Activated naive CD8-positive, alpha-beta T cell treated with anti-CD3 and anti-CD28 coated beads, Interleukin-2, amount 10 ng/mL, durations not matched to agents 7 days and 5 days (primary cell): ENCODE results near the gene THAP10. TPM values are rescaled to one million over a fixed set of nuclear protein-coding genes. Genes with fewer than 3 reads are reported as not detected.
"Not testable (repeated sequence)": the region's sequence is repeated elsewhere in the genome, so short reads cannot be mapped to it uniquely, and the experiment has no call there.

ENCODE experiments used
- ATAC-seq: fragments of 150-1000 bp; cut with Tn5 transposase; one replicate; pipeline ENCODE4 v1.10.0; 2021; ENCODE audit warnings: low read depth, moderate library complexity
- POLR2A ChIA-PET: fragments of 350-600 bp; sonication (Branson Sonifier 250); formaldehyde crosslinking; loops from one replicate; lab custom pipeline; 2021; ENCODE audit warnings: antibody characterized with exemption; lab: Charles Lee
- DNase-seq: peaks from one replicate; pipeline ENCODE4 v3.0.0; 2021
- H3K27ac Mint-ChIP-seq: one replicate; pipeline ENCODE4 v1.8.0; 2022; ENCODE audit warnings: mild to moderate bottlenecking, mixed read lengths
- H3K27me3 Mint-ChIP-seq: one replicate; pipeline ENCODE4 v1.8.0; 2022; ENCODE audit warnings: mild to moderate bottlenecking, moderate library complexity, mixed read lengths
- H3K36me3 Mint-ChIP-seq: one replicate; pipeline ENCODE4 v1.8.0; 2021; ENCODE audit warnings: mild to moderate bottlenecking, mixed read lengths
- H3K4me1 Mint-ChIP-seq: one replicate; pipeline ENCODE4 v1.8.0; 2021; ENCODE audit warnings: mixed read lengths
- H3K4me3 Mint-ChIP-seq: one replicate; pipeline ENCODE4 v1.8.0; 2022; ENCODE audit warnings: mild to moderate bottlenecking, moderate library complexity, mixed read lengths
- H3K9me3 Mint-ChIP-seq: one replicate; pipeline ENCODE4 v1.8.0; 2021; ENCODE audit warnings: mixed read lengths
- total RNA-seq, 2 experiments: library from RNA; stranded (reverse); gene quantifications; one replicate each; pipeline ENCODE4 v1.2.3, GENCODE V29; 2021

THAP10 gene
- not detected for total RNA-seq

- Mint-ChIP-seq H3K4me1 (peaks cover 8% of the 10 kb centered on the region), H3K4me3 (peak within 1 kb of the TSS; percentile 85), H3K36me3 (no peaks in the 10 kb centered on the region), H3K9me3 (no peaks in the 10 kb centered on the region), H3K27me3 (peaks cover 57% of the 10 kb centered on the region), H3K27ac (peak within 1 kb of the TSS; percentile 34)
- ATAC-seq: peak; percentile 63
- POLR2A ChIA-PET: interaction anchor here (0.6 kb wide), 1 partner anchor 125 kb away, joined by 4 read pairs; no protein-coding TSS in a partner anchor
- peak; percentile 38 for DNase-seq
Observed at GRCh38 chr15:70892002-70892911, at the start of gene THAP10, which contains the start of gene LRRC49. Gene THAP10 (minus strand): TSS chr15:70892433. CDS start chr15:70892272, 161 bp downstream. Gene LRRC49 (plus strand): TSS chr15:70892826. CDS start chr15:70892895, 69 bp downstream.

GRCh38 chr15:70936326-70936725 is 44.1 kb upstream of the THAP10 start:
- Mint-ChIP-seq H3K4me3 (no peak overlapping the region), H3K36me3 (no peaks in the 10 kb centered on the region), H3K4me1 (peaks cover 1% of the 10 kb centered on the region), H3K27ac (no peak overlapping the region), H3K27me3 (peaks cover 18% of the 10 kb centered on the region), H3K9me3 (no peaks in the 10 kb centered on the region)
- no peak for DNase-seq
- POLR2A ChIA-PET: no interaction called here
- ATAC-seq: no peak

- Mint-ChIP-seq H3K27me3 (peaks cover 20% of the 10 kb centered on the region), H3K36me3 (no peaks in the 10 kb centered on the region), H3K9me3 (no peaks in the 10 kb centered on the region), H3K4me1 (peaks cover 1% of the 10 kb centered on the region), H3K27ac (no peak overlapping the region), H3K4me3 (no peak overlapping the region)
- DNase-seq (no peak), ATAC-seq (no peak)
- POLR2A ChIA-PET: no interaction called here
Observed at GRCh38 chr15:70935631-70936030, 43.4 kb upstream of the THAP10 start.

GRCh38 chr15:70933411-70933810 is 41.2 kb upstream of the THAP10 start:
- no peak for DNase-seq
- no peak overlapping the region for H3K4me3 Mint-ChIP-seq
- H3K9me3 Mint-ChIP-seq: no peaks in the 10 kb centered on the region
- no peak for ATAC-seq
- H3K4me1 Mint-ChIP-seq: peaks cover 1% of the 10 kb centered on the region
- H3K27ac Mint-ChIP-seq: no peak overlapping the region
- H3K27me3 Mint-ChIP-seq: peaks cover 35% of the 10 kb centered on the region
- POLR2A ChIA-PET: no interaction called here
- H3K36me3 Mint-ChIP-seq: no peaks in the 10 kb centered on the region

- DNase-seq (no peak), ATAC-seq (no peak)
- Mint-ChIP-seq H3K9me3 (no peaks in the 10 kb centered on the region), H3K36me3 (no peaks in the 10 kb centered on the region), H3K27ac (no peak overlapping the region), H3K4me3 (no peak overlapping the region), H3K4me1 (peaks cover 1% of the 10 kb centered on the region), H3K27me3 (peaks cover 36% of the 10 kb centered on the region)
- POLR2A ChIA-PET: interaction anchor here (0.7 kb wide), 1 partner anchor 88 kb away, joined by 4 read pairs; no protein-coding TSS in a partner anchor
Observed at GRCh38 chr15:70932397-70932796, 40.2 kb upstream of the THAP10 start.

- no peak for DNase-seq
- POLR2A ChIA-PET: interaction anchor here (0.7 kb wide), 1 partner anchor 89 kb away, joined by 4 read pairs; no protein-coding TSS in a partner anchor
- ATAC-seq: no peak
- Mint-ChIP-seq H3K27ac (no peak overlapping the region), H3K36me3 (no peaks in the 10 kb centered on the region), H3K4me1 (peaks cover 1% of the 10 kb centered on the region), H3K27me3 (peaks cover 33% of the 10 kb centered on the region), H3K9me3 (no peaks in the 10 kb centered on the region), H3K4me3 (no peak overlapping the region)
Observed at GRCh38 chr15:70931821-70932220, 39.6 kb upstream of the THAP10 start.

GRCh38 chr15:70926914-70927313 is 34.7 kb upstream of the THAP10 start:
- ATAC-seq, H3K4me1 Mint-ChIP-seq, POLR2A ChIA-PET, H3K27ac Mint-ChIP-seq, H3K9me3 Mint-ChIP-seq, H3K36me3 Mint-ChIP-seq, H3K4me3 Mint-ChIP-seq, DNase-seq: not testable (repeated sequence)
- H3K27me3 Mint-ChIP-seq: peaks cover 40% of the 10 kb centered on the region

- ATAC-seq (no peak), DNase-seq (no peak)
- Mint-ChIP-seq H3K9me3 (no peaks in the 10 kb centered on the region), H3K36me3 (no peaks in the 10 kb centered on the region), H3K4me1 (no peaks in the 10 kb centered on the region), H3K27ac (no peak overlapping the region), H3K27me3 (peaks cover 21% of the 10 kb centered on the region), H3K4me3 (no peak overlapping the region)
- POLR2A ChIA-PET: no interaction called here
Observed at GRCh38 chr15:70923311-70924080, 31.3 kb upstream of the THAP10 start.

GRCh38 chr15:70922119-70922518 is 29.9 kb upstream of the THAP10 start:
- DNase-seq: no peak
- Mint-ChIP-seq H3K36me3 (no peaks in the 10 kb centered on the region), H3K27me3 (peaks cover 18% of the 10 kb centered on the region), H3K27ac (no peak overlapping the region), H3K4me3 (no peak overlapping the region), H3K9me3 (no peaks in the 10 kb centered on the region), H3K4me1 (no peaks in the 10 kb centered on the region)
- POLR2A ChIA-PET: no interaction called here
- ATAC-seq: no peak

- H3K27me3 Mint-ChIP-seq: peaks cover 18% of the 10 kb centered on the region
- H3K27ac Mint-ChIP-seq: no peak overlapping the region
- no peak for DNase-seq
- H3K9me3 Mint-ChIP-seq: no peaks in the 10 kb centered on the region
- H3K36me3 Mint-ChIP-seq: no peaks in the 10 kb centered on the region
- ATAC-seq: no peak
- POLR2A ChIA-PET: no interaction called here
- no peak overlapping the region for H3K4me3 Mint-ChIP-seq
- no peaks in the 10 kb centered on the region for H3K4me1 Mint-ChIP-seq
Observed at GRCh38 chr15:70920981-70921696, 28.9 kb upstream of the THAP10 start.

GRCh38 chr15:70917955-70918354 is 25.7 kb upstream of the THAP10 start:
- Mint-ChIP-seq H3K27ac (no peak overlapping the region), H3K4me3 (no peak overlapping the region), H3K4me1 (no peaks in the 10 kb centered on the region), H3K36me3 (no peaks in the 10 kb centered on the region), H3K9me3 (no peaks in the 10 kb centered on the region), H3K27me3 (peaks cover 9% of the 10 kb centered on the region)
- ATAC-seq (no peak), DNase-seq (no peak)
- POLR2A ChIA-PET: no interaction called here

GRCh38 chr15:70916531-70916930 is 24.3 kb upstream of the THAP10 start:
- no peaks in the 10 kb centered on the region for H3K36me3 Mint-ChIP-seq
- H3K27ac Mint-ChIP-seq: no peak overlapping the region
- no peak for ATAC-seq
- H3K9me3 Mint-ChIP-seq: no peaks in the 10 kb centered on the region
- DNase-seq: no peak
- POLR2A ChIA-PET: no interaction called here
- H3K4me3 Mint-ChIP-seq: no peak overlapping the region
- no peaks in the 10 kb centered on the region for H3K4me1 Mint-ChIP-seq
- H3K27me3 Mint-ChIP-seq: peaks cover 8% of the 10 kb centered on the region

GRCh38 chr15:70912187-70912586 is 20.0 kb upstream of the THAP10 start:
- POLR2A ChIA-PET: no interaction called here
- Mint-ChIP-seq H3K27me3 (peaks cover 10% of the 10 kb centered on the region), H3K9me3 (peaks cover 9% of the 10 kb centered on the region), H3K36me3 (peaks cover 4% of the 10 kb centered on the region), H3K27ac (no peak overlapping the region), H3K4me1 (no peaks in the 10 kb centered on the region), H3K4me3 (no peak overlapping the region)
- DNase-seq: no peak
- no peak for ATAC-seq
